Mesenchymal stem cell (in vitro differentiated cells and primary cell): ENCODE measurements around the gene KCNJ16.

Source experiments
- DNase-seq: peaks from one replicate; pipeline ENCODE4 v3.0.0-alpha.2; 2013
- H2AFZ ChIP-seq: one replicate; pipeline ENCODE4 v1.6.1; 2013; ENCODE audit warnings: low read depth, mild to moderate bottlenecking, control low read depth, inconsistent platforms, low read length, moderate library complexity
- H2AK5ac ChIP-seq: 2 replicates; pipeline ENCODE4 v1.6.1; 2013; ENCODE audit warnings: low read length, moderate library complexity, mild to moderate bottlenecking, inconsistent platforms; ENCODE audit not compliant: severe bottlenecking
- H2BK120ac ChIP-seq: one replicate; pipeline ENCODE4 v1.6.1; 2013; ENCODE audit warnings: low read depth, mild to moderate bottlenecking, inconsistent platforms, low read length, moderate library complexity
- H2BK12ac ChIP-seq, 2 experiments: one replicate each; pipeline ENCODE4 v1.6.1; 2013; ENCODE audit warnings: inconsistent platforms in 2 of 2, low read length in 2 of 2, mild to moderate bottlenecking in 2 of 2, moderate library complexity in 2 of 2, control low read depth in 1 of 2
- H2BK15ac ChIP-seq: one replicate; pipeline ENCODE4 v1.6.1; 2013; ENCODE audit warnings: mild to moderate bottlenecking, low read depth, inconsistent platforms; ENCODE audit not compliant: poor library complexity, severe bottlenecking
- H2BK5ac ChIP-seq: 2 replicates; pipeline ENCODE4 v1.6.1; 2013; ENCODE audit warnings: low read depth, mild to moderate bottlenecking, low read length, control low read depth, inconsistent platforms; ENCODE audit not compliant: poor library complexity, severe bottlenecking
- H3K14ac ChIP-seq, 2 experiments: one replicate each; pipeline ENCODE4 v1.6.1; 2013; ENCODE audit warnings: inconsistent platforms in 2 of 2, low read length in 2 of 2, control low read depth in 1 of 2, mild to moderate bottlenecking in 1 of 2, moderate library complexity in 1 of 2
- H3K18ac ChIP-seq, 2 experiments: one replicate each; pipeline ENCODE4 v1.6.1; 2013; ENCODE audit warnings: inconsistent platforms in 2 of 2, low read length in 2 of 2, control low read depth in 1 of 2, low read depth in 1 of 2, mild to moderate bottlenecking in 1 of 2
- H3K23ac ChIP-seq, 2 experiments: one replicate each; pipeline ENCODE4 v1.6.1; 2013; ENCODE audit warnings: inconsistent platforms in 2 of 2, low read length in 2 of 2, mild to moderate bottlenecking in 2 of 2, moderate library complexity in 2 of 2, control low read depth in 1 of 2
- H3K27ac ChIP-seq: 2 replicates; pipeline ENCODE4 v1.5.1; 2013; ENCODE audit warnings: mild to moderate bottlenecking, moderate library complexity, low read length, control low read depth, inconsistent platforms; ENCODE audit not compliant: poor library complexity, severe bottlenecking
- H3K27me3 ChIP-seq, 2 experiments: 2 replicates each; pipeline versions ENCODE4 v1.6.1 to v1.7.0; 2013; ENCODE audit warnings: low read length in 2 of 2, mild to moderate bottlenecking in 2 of 2, moderate library complexity in 2 of 2, control low read depth in 1 of 2, inconsistent platforms in 1 of 2; ENCODE audit not compliant: control insufficient read depth in 1 of 2, insufficient read depth in 1 of 2
- H3K36me3 ChIP-seq, 2 experiments: 2 replicates each; pipeline versions ENCODE4 v1.6.1 to v1.7.0; 2013; ENCODE audit warnings: low read length in 2 of 2, control low read depth in 1 of 2, inconsistent platforms in 1 of 2, low read depth in 1 of 2, mild to moderate bottlenecking in 1 of 2; ENCODE audit not compliant: insufficient read depth in 2 of 2, control insufficient read depth in 1 of 2
- H3K4ac ChIP-seq, 2 experiments: one replicate each; pipeline ENCODE4 v1.6.1; 2013; ENCODE audit warnings: inconsistent platforms in 2 of 2, low read length in 2 of 2, mild to moderate bottlenecking in 2 of 2, moderate library complexity in 2 of 2, control low read depth in 1 of 2, low read depth in 1 of 2
- H3K4me1 ChIP-seq: 2 replicates; pipeline ENCODE4 v1.6.1; 2013; ENCODE audit warnings: low read depth, low read length, control low read depth; ENCODE audit not compliant: control insufficient read depth, insufficient read depth
- H3K4me2 ChIP-seq: 2 replicates; pipeline ENCODE4 v1.6.1; 2013; ENCODE audit warnings: low read length, mild to moderate bottlenecking, inconsistent platforms; ENCODE audit not compliant: poor library complexity, severe bottlenecking
- H3K4me3 ChIP-seq, 2 experiments: 2 replicates each; pipeline versions ENCODE4 v1.5.1 to v1.7.0; 2013; ENCODE audit warnings: low read length in 2 of 2, mild to moderate bottlenecking in 2 of 2, control low read depth in 1 of 2, low read depth in 1 of 2; ENCODE audit not compliant: insufficient read depth in 1 of 2
- H3K79me1 ChIP-seq: replicated peaks from 2 replicates; pipeline ENCODE4 v1.6.1; 2013; ENCODE audit warnings: mild to moderate bottlenecking, control low read depth, low read length, inconsistent platforms; ENCODE audit not compliant: poor library complexity, severe bottlenecking
- H3K9ac ChIP-seq: 2 replicates; pipeline ENCODE4 v1.7.0; 2013; ENCODE audit warnings: mild to moderate bottlenecking, low read length, moderate library complexity
- H3K9me3 ChIP-seq: 2 replicates; pipeline ENCODE4 v1.7.0; 2013; ENCODE audit warnings: mild to moderate bottlenecking, low read length; ENCODE audit not compliant: control insufficient read depth
- H4K8ac ChIP-seq: one replicate; pipeline ENCODE4 v1.6.1; 2013; ENCODE audit warnings: inconsistent platforms, mild to moderate bottlenecking, low read length, moderate library complexity
- H4K91ac ChIP-seq: one replicate; pipeline ENCODE4 v1.6.1; 2013; ENCODE audit warnings: mild to moderate bottlenecking, low read length, inconsistent platforms
- WGBS: methylation state at CpG from one replicate; pipeline ENCODE4 v1.1.7; 2013; ENCODE audit warnings: mixed read lengths; 5-methylcytosine and 5-hydroxymethylcytosine counted together

The KCNJ16 gene

GRCh38 chr17:70119983-70120382, 45.0 kb downstream of the KCNJ16 start:
- H2BK12ac ChIP-seq: no peak overlapping the region
- no peak overlapping the region for H3K4me3 ChIP-seq
- peaks cover 9% of the 10 kb centered on the region for H3K79me1 ChIP-seq
- H4K8ac ChIP-seq: no peak overlapping the region
- H2AFZ ChIP-seq: no peak overlapping the region
- H3K4me1 ChIP-seq: peaks cover 2% of the 10 kb centered on the region
- H3K14ac ChIP-seq: no peak overlapping the region
- DNase-seq: no peak
- no peak overlapping the region for H2AK5ac ChIP-seq
- H3K27ac ChIP-seq: no peak overlapping the region
- H3K4me2 ChIP-seq: no peak overlapping the region
- no peak overlapping the region for H3K4ac ChIP-seq
- no peak overlapping the region for H2BK120ac ChIP-seq
- no peak overlapping the region for H4K91ac ChIP-seq
- no peak overlapping the region for H3K18ac ChIP-seq
- peaks cover 0 to 7% of the 10 kb centered on the region in 2 experiments for H3K36me3 ChIP-seq
- 67% methylated on average over 1 of the region's 2 CpGs for WGBS
- H2BK5ac ChIP-seq: no peak overlapping the region
- H2BK15ac ChIP-seq: no peak overlapping the region
- peaks cover 23% of the 10 kb centered on the region for H3K9me3 ChIP-seq
- no peak overlapping the region for H3K23ac ChIP-seq
- no peak overlapping the region for H3K9ac ChIP-seq
- no peaks in the 10 kb centered on the region for H3K27me3 ChIP-seq

GRCh38 chr17:70120425-70120824, 45.4 kb downstream of the KCNJ16 start:
- 89% methylated on average over 4 of the region's 4 CpGs for WGBS
- no peak overlapping the region for H3K4me3 ChIP-seq
- no peak overlapping the region for H2BK12ac ChIP-seq
- no peak overlapping the region for H3K18ac ChIP-seq
- H3K23ac ChIP-seq: no peak overlapping the region
- peaks cover 11% of the 10 kb centered on the region for H3K79me1 ChIP-seq
- H3K9ac ChIP-seq: no peak overlapping the region
- no peak overlapping the region for H2AFZ ChIP-seq
- DNase-seq: no peak
- no peak overlapping the region for H2BK120ac ChIP-seq
- H3K9me3 ChIP-seq: peaks cover 23% of the 10 kb centered on the region
- no peak overlapping the region for H4K8ac ChIP-seq
- no peak overlapping the region for H4K91ac ChIP-seq
- no peak overlapping the region for H3K14ac ChIP-seq
- H3K4me2 ChIP-seq: no peak overlapping the region
- H3K27me3 ChIP-seq: no peaks in the 10 kb centered on the region
- H2BK15ac ChIP-seq: no peak overlapping the region
- peaks cover 0 to 7% of the 10 kb centered on the region in 2 experiments for H3K36me3 ChIP-seq
- no peak overlapping the region for H3K4ac ChIP-seq
- peaks cover 2% of the 10 kb centered on the region for H3K4me1 ChIP-seq
- no peak overlapping the region for H2AK5ac ChIP-seq
- no peak overlapping the region for H2BK5ac ChIP-seq
- no peak overlapping the region for H3K27ac ChIP-seq

GRCh38 chr17:70121126-70121525, 46.1 kb downstream of the KCNJ16 start:
- no peak overlapping the region for H2BK12ac ChIP-seq
- no peak overlapping the region for H3K4ac ChIP-seq
- no peak overlapping the region for H3K4me2 ChIP-seq
- no peak overlapping the region for H3K23ac ChIP-seq
- H3K18ac ChIP-seq: no peak overlapping the region
- H3K27me3 ChIP-seq: no peaks in the 10 kb centered on the region
- H2BK5ac ChIP-seq: no peak overlapping the region
- no CpG with 5 or more reads among the region's 3 CpGs for WGBS
- H2AK5ac ChIP-seq: no peak overlapping the region
- no peak overlapping the region for H2AFZ ChIP-seq
- no peak overlapping the region for H2BK120ac ChIP-seq
- H3K79me1 ChIP-seq: peaks cover 11% of the 10 kb centered on the region
- DNase-seq: no peak
- peaks cover 23% of the 10 kb centered on the region for H3K9me3 ChIP-seq
- H3K27ac ChIP-seq: no peak overlapping the region
- no peak overlapping the region for H2BK15ac ChIP-seq
- H4K91ac ChIP-seq: no peak overlapping the region
- H3K4me1 ChIP-seq: peaks cover 2% of the 10 kb centered on the region
- H4K8ac ChIP-seq: no peak overlapping the region
- H3K36me3 ChIP-seq: peaks cover 0 to 7% of the 10 kb centered on the region in 2 experiments
- no peak overlapping the region for H3K4me3 ChIP-seq
- no peak overlapping the region for H3K14ac ChIP-seq
- no peak overlapping the region for H3K9ac ChIP-seq

GRCh38 chr17:70123193-70123592, 48.2 kb downstream of the KCNJ16 start:
- Histone ChIP-seq H3K18ac (no peak overlapping the region), H2AFZ (no peak overlapping the region), H3K4me3 (no peak overlapping the region), H3K14ac (no peak overlapping the region), H2BK12ac (no peak overlapping the region), H3K4me1 (peaks cover 2% of the 10 kb centered on the region), H3K23ac (no peak overlapping the region), H3K4me2 (no peak overlapping the region), H2BK120ac (no peak overlapping the region), H2AK5ac (no peak overlapping the region), H4K8ac (no peak overlapping the region), H3K4ac (no peak overlapping the region), H3K36me3 (peaks cover 0 to 7% of the 10 kb centered on the region in 2 experiments), H3K9ac (no peak overlapping the region), H4K91ac (no peak overlapping the region), H2BK15ac (no peak overlapping the region), H3K27me3 (no peaks in the 10 kb centered on the region), H3K27ac (no peak overlapping the region), H3K79me1 (peaks cover 11% of the 10 kb centered on the region), H2BK5ac (no peak overlapping the region), H3K9me3 (peaks cover 21% of the 10 kb centered on the region)
- DNase-seq: no peak
- 89% methylated on average over 2 of the region's 2 CpGs for WGBS
